Measurements from ENCODE around the gene SRGAP1.
"Not testable (repeated sequence)": the region's sequence is repeated elsewhere in the genome, so short reads cannot be mapped to it uniquely, and the experiment has no call there.

The SRGAP1 gene

GRCh38 chr12:64192644-64193444 lies 348.3 kb downstream of the SRGAP1 start:
- TF ChIP-seq, protein P1, sequence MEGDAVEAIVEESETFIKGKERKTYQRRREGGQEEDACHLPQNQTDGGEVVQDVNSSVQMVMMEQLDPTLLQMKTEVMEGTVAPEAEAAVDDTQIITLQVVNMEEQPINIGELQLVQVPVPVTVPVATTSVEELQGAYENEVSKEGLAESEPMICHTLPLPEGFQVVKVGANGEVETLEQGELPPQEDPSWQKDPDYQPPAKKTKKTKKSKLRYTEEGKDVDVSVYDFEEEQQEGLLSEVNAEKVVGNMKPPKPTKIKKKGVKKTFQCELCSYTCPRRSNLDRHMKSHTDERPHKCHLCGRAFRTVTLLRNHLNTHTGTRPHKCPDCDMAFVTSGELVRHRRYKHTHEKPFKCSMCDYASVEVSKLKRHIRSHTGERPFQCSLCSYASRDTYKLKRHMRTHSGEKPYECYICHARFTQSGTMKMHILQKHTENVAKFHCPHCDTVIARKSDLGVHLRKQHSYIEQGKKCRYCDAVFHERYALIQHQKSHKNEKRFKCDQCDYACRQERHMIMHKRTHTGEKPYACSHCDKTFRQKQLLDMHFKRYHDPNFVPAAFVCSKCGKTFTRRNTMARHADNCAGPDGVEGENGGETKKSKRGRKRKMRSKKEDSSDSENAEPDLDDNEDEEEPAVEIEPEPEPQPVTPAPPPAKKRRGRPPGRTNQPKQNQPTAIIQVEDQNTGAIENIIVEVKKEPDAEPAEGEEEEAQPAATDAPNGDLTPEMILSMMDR (IDR thresholded peaks at IDR 0.05; ENCODE audit: low read length): no peak
- TF ChIP-seq EZH2 (IDR thresholded peaks at IDR 0.05; ENCODE audit: borderline replicate concordance, low read length): no peak
- no peaks in the 10 kb centered on the region for H3K4me1 ChIP-seq (ENCODE audit: insufficient read depth, low read length, severe bottlenecking)
- H3K4me2 ChIP-seq (ENCODE audit: low read length): no peak overlapping the region
- no peak overlapping the region for H3K27ac ChIP-seq (ENCODE audit: low read depth, low read length, poor library complexity, severe bottlenecking)
- no peaks in the 10 kb centered on the region for H3K79me2 ChIP-seq (ENCODE audit: insufficient read depth, low read length)
- H3K9me3 ChIP-seq (ENCODE audit: low read length): no peaks in the 10 kb centered on the region
- H2AFZ ChIP-seq (ENCODE audit: low read length): no peak overlapping the region
- H3K36me3 ChIP-seq (ENCODE audit: insufficient read depth, low read length): peaks cover 22% of the 10 kb centered on the region
- no peaks in the 10 kb centered on the region for H3K27me3 ChIP-seq (ENCODE audit: insufficient read depth, low read length)
- no peaks in the 10 kb centered on the region for H4K20me1 ChIP-seq (ENCODE audit: insufficient read depth, low read length)
- no peaks in the 10 kb centered on the region for H3F3A ChIP-seq (ENCODE audit: insufficient read depth, low read length)
- no peak overlapping the region for H3K9ac ChIP-seq (ENCODE audit: low read length)
- H3K9me2 ChIP-seq (ENCODE audit: low read depth, low read length): no peaks in the 10 kb centered on the region
- H3K4me3 ChIP-seq (ENCODE audit: low read depth, low read length, poor library complexity, severe bottlenecking): no peak overlapping the region

GRCh38 chr12:64193931-64194330 lies 349.4 kb downstream of the SRGAP1 start:
- no peaks in the 10 kb centered on the region for H3K9me3 ChIP-seq (ENCODE audit: low read length)
- H3K36me3 ChIP-seq (ENCODE audit: insufficient read depth, low read length): peaks cover 22% of the 10 kb centered on the region
- no peak overlapping the region for H3K9ac ChIP-seq (ENCODE audit: low read length)
- no peaks in the 10 kb centered on the region for H3K9me2 ChIP-seq (ENCODE audit: low read depth, low read length)
- no peaks in the 10 kb centered on the region for H3K4me1 ChIP-seq (ENCODE audit: insufficient read depth, low read length, severe bottlenecking)
- H3K27ac ChIP-seq (ENCODE audit: low read depth, low read length, poor library complexity, severe bottlenecking): no peak overlapping the region
- H3K79me2 ChIP-seq (ENCODE audit: insufficient read depth, low read length): no peaks in the 10 kb centered on the region
- H2AFZ ChIP-seq (ENCODE audit: low read length): no peak overlapping the region
- no peak for TF ChIP-seq EZH2 (IDR thresholded peaks at IDR 0.05; ENCODE audit: borderline replicate concordance, low read length)
- TF ChIP-seq, protein P1 (IDR thresholded peaks at IDR 0.05; ENCODE audit: low read length): no peak
- no peaks in the 10 kb centered on the region for H3F3A ChIP-seq (ENCODE audit: insufficient read depth, low read length)
- H3K4me3 ChIP-seq (ENCODE audit: low read depth, low read length, poor library complexity, severe bottlenecking): no peak overlapping the region
- H3K4me2 ChIP-seq (ENCODE audit: low read length): no peak overlapping the region
- H3K27me3 ChIP-seq (ENCODE audit: insufficient read depth, low read length): no peaks in the 10 kb centered on the region
- no peaks in the 10 kb centered on the region for H4K20me1 ChIP-seq (ENCODE audit: insufficient read depth, low read length)

GRCh38 chr12:64194333-64195149 lies 350.0 kb downstream of the SRGAP1 start:
- H3K79me2 ChIP-seq (ENCODE audit: insufficient read depth, low read length): no peaks in the 10 kb centered on the region
- no peak for TF ChIP-seq EZH2 (IDR thresholded peaks at IDR 0.05; ENCODE audit: borderline replicate concordance, low read length)
- TF ChIP-seq, protein P1 (IDR thresholded peaks at IDR 0.05; ENCODE audit: low read length): no peak
- no peaks in the 10 kb centered on the region for H4K20me1 ChIP-seq (ENCODE audit: insufficient read depth, low read length)
- H3F3A ChIP-seq (ENCODE audit: insufficient read depth, low read length): no peaks in the 10 kb centered on the region
- H3K4me3 ChIP-seq (ENCODE audit: low read depth, low read length, poor library complexity, severe bottlenecking): no peak overlapping the region
- H3K9ac ChIP-seq (ENCODE audit: low read length): no peak overlapping the region
- H3K4me2 ChIP-seq (ENCODE audit: low read length): no peak overlapping the region
- H3K36me3 ChIP-seq (ENCODE audit: insufficient read depth, low read length): peaks cover 22% of the 10 kb centered on the region
- no peak overlapping the region for H3K27ac ChIP-seq (ENCODE audit: low read depth, low read length, poor library complexity, severe bottlenecking)
- no peaks in the 10 kb centered on the region for H3K9me2 ChIP-seq (ENCODE audit: low read depth, low read length)
- H3K4me1 ChIP-seq (ENCODE audit: insufficient read depth, low read length, severe bottlenecking): no peaks in the 10 kb centered on the region
- no peaks in the 10 kb centered on the region for H3K27me3 ChIP-seq (ENCODE audit: insufficient read depth, low read length)
- H3K9me3 ChIP-seq (ENCODE audit: low read length): no peaks in the 10 kb centered on the region
- H2AFZ ChIP-seq (ENCODE audit: low read length): no peak overlapping the region

- not testable (repeated sequence) for H3K4me2 ChIP-seq (ENCODE audit: low read length); H3K4me3 ChIP-seq (ENCODE audit: low read depth, low read length, poor library complexity, severe bottlenecking); H3K27ac ChIP-seq (ENCODE audit: low read depth, low read length, poor library complexity, severe bottlenecking); H3K9me2 ChIP-seq (ENCODE audit: low read depth, low read length); H3K27me3 ChIP-seq (ENCODE audit: insufficient read depth, low read length); H3K79me2 ChIP-seq (ENCODE audit: insufficient read depth, low read length); H2AFZ ChIP-seq (ENCODE audit: low read length); H3K9me3 ChIP-seq (ENCODE audit: low read length); H4K20me1 ChIP-seq (ENCODE audit: insufficient read depth, low read length); H3F3A ChIP-seq (ENCODE audit: insufficient read depth, low read length); H3K9ac ChIP-seq (ENCODE audit: low read length); H3K4me1 ChIP-seq (ENCODE audit: insufficient read depth, low read length, severe bottlenecking)
- H3K36me3 ChIP-seq (ENCODE audit: insufficient read depth, low read length): peaks cover 22% of the 10 kb centered on the region
Observed at GRCh38 chr12:64195841-64196240, 351.3 kb downstream of the SRGAP1 start.

All from OCI-LY1 (cell line).